Endothelial cell of umbilical vein (primary cell): ENCODE results near the gene ADAM10. TPM values are rescaled to one million over a fixed set of nuclear protein-coding genes. Genes with fewer than 3 reads are reported as not detected.

Experiments
- BruUV-seq: library from RNA; stranded (reverse); fragments of 400-500 nt; replicated peaks from 2 replicates; lab custom pipeline; 2021; lab: Mats Ljungman, UMichigan
- CTCF ChIA-PET: fragments of 300-600, 350-600 bp; sonication (Branson Sonifier 250); formaldehyde crosslinking; loops from one replicate; lab custom pipeline; 2021; ENCODE audit warnings: antibody characterized with exemption, inconsistent platforms; lab: Charles Lee
- POLR2A ChIA-PET: fragments of 300-600, 350-600 bp; sonication (Branson Sonifier 250); formaldehyde crosslinking; loops from one replicate; lab custom pipeline; 2021; ENCODE audit warnings: antibody characterized with exemption, inconsistent platforms; lab: Charles Lee
- DNase-seq: peaks from one replicate; pipeline ENCODE4 v3.0.0-alpha.2; 2011; ENCODE audit warnings: low read depth, low spot score
- FAIRE-seq: peaks from 2 replicates; lab custom pipeline; 2011; peaks lifted over from hg19 to GRCh38; lab: Jason Lieb, UNC
- H2AFZ ChIP-seq: 2 replicates; pipeline ENCODE4 v1.6.0; 2012; ENCODE audit warnings: low read depth, low read length, control low read depth, inconsistent platforms
- H3K27ac ChIP-seq: 2 replicates; pipeline ENCODE4 v1.5.1; 2011; ENCODE audit warnings: low read depth, mild to moderate bottlenecking, control low read depth, low read length, moderate library complexity; ENCODE audit not compliant: insufficient read depth
- H3K27me3 ChIP-seq, 2 experiments: 2 replicates each; pipeline versions ENCODE4 v1.6.0 to v1.6.1; 2011; ENCODE audit warnings: low read length in 2 of 2, mixed read lengths in 1 of 2; ENCODE audit not compliant: control insufficient read depth in 2 of 2, insufficient read depth in 2 of 2
- H3K36me3 ChIP-seq, 2 experiments: 2 replicates in 1 of 2; 3 replicates in 1 of 2; pipeline ENCODE4 v1.5.1; 2011; ENCODE audit warnings: low read length in 2 of 2, mild to moderate bottlenecking in 1 of 2, moderate library complexity in 1 of 2; ENCODE audit not compliant: control insufficient read depth in 2 of 2, insufficient read depth in 2 of 2; ENCODE audit errors: extremely low read depth in 1 of 2
- H3K4me1 ChIP-seq: 3 replicates; pipeline ENCODE4 v1.5.1; 2011; ENCODE audit warnings: mild to moderate bottlenecking, low read length; ENCODE audit not compliant: control insufficient read depth, insufficient read depth; ENCODE audit errors: extremely low read depth
- H3K4me2 ChIP-seq: 2 replicates; pipeline ENCODE4 v1.6.1; 2011; ENCODE audit warnings: low read length, control low read depth, mixed read lengths; ENCODE audit not compliant: insufficient read depth
- H3K4me3 ChIP-seq, 3 experiments: fragments of 200-600 bp in 1 of 3; sonication (generic), shearing (Covaris generic) in 1 of 3; replicated peaks in 1 of 3; 2 replicates each; pipeline ENCODE4 v1.5.1; 2011 to 2016; ENCODE audit warnings: control low read depth in 3 of 3, low read length in 3 of 3, mild to moderate bottlenecking in 2 of 3, inconsistent platforms in 1 of 3, low read depth in 1 of 3, moderate library complexity in 1 of 3; ENCODE audit not compliant: insufficient read depth in 1 of 3
- H3K79me2 ChIP-seq: 2 replicates; pipeline ENCODE4 v1.6.0; 2012; ENCODE audit warnings: low read length, inconsistent platforms; ENCODE audit not compliant: control insufficient read depth, insufficient read depth
- H3K9ac ChIP-seq: replicated peaks from 2 replicates; pipeline ENCODE3; 2011; ENCODE audit warnings: low read length, control low read depth; ENCODE audit not compliant: insufficient read depth; ENCODE audit errors: extremely low read depth
- H3K9me1 ChIP-seq: replicated peaks from 3 replicates; pipeline ENCODE4 v1.6.0; 2011; ENCODE audit warnings: mild to moderate bottlenecking, low read length; ENCODE audit not compliant: control insufficient read depth, insufficient read depth; ENCODE audit errors: extremely low read depth
- H3K9me3 ChIP-seq: replicated peaks from 2 replicates; pipeline ENCODE4 v1.5.1; 2012; ENCODE audit warnings: low read length, inconsistent platforms; ENCODE audit not compliant: control insufficient read depth, insufficient read depth
- H4K20me1 ChIP-seq: replicated peaks from 2 replicates; pipeline ENCODE3; 2011; ENCODE audit warnings: mild to moderate bottlenecking, low read length; ENCODE audit not compliant: control insufficient read depth, insufficient read depth; ENCODE audit errors: extremely low read depth
- CTCF ChIP-seq, 2 donors: IDR thresholded peaks; 1 replicate in 1 of 2; 2 replicates in 1 of 2; pipeline ENCODE4 v1.5.1; 2011; ENCODE audit warnings: low read length in 2 of 2, mild to moderate bottlenecking in 2 of 2, moderate library complexity in 2 of 2, control low read depth in 1 of 2, inconsistent platforms in 1 of 2, low read depth in 1 of 2; ENCODE audit not compliant: insufficient read depth in 1 of 2; ENCODE audit errors: extremely low read depth in 1 of 2
- EZH2 ChIP-seq: IDR thresholded peaks from 2 replicates; pipeline ENCODE4 v1.6.1; 2012; ENCODE audit warnings: borderline replicate concordance, low read depth, mild to moderate bottlenecking, moderate library complexity, low read length, inconsistent platforms; ENCODE audit not compliant: severe bottlenecking
- FOS ChIP-seq: IDR thresholded peaks from 2 replicates; pipeline ENCODE4 v1.6.1; 2011; ENCODE audit warnings: mild to moderate bottlenecking, low read length, moderate library complexity, borderline replicate concordance; ENCODE audit not compliant: insufficient read depth
- GATA2 ChIP-seq: IDR thresholded peaks from 2 replicates; pipeline ENCODE4 v1.7.0; 2011; ENCODE audit warnings: low read depth, mild to moderate bottlenecking, moderate library complexity, mixed read lengths, low read length; ENCODE audit not compliant: insufficient read length, insufficient read depth
- JUN ChIP-seq: IDR thresholded peaks from 2 replicates; pipeline ENCODE4 v1.6.1; 2011; ENCODE audit warnings: borderline replicate concordance, low read depth; ENCODE audit not compliant: insufficient read length, insufficient read depth
- MAX ChIP-seq: IDR thresholded peaks from 2 replicates; pipeline ENCODE4 v1.6.1; 2011; ENCODE audit not compliant: insufficient read depth, insufficient read length
- MYC ChIP-seq: IDR thresholded peaks from one replicate; pipeline ENCODE4 v1.6.1; 2011; ENCODE audit warnings: mild to moderate bottlenecking, low read depth, low read length
- POLR2A ChIP-seq: IDR thresholded peaks from 2 replicates; pipeline ENCODE4 v1.6.1; 2012; ENCODE audit warnings: low read depth, mild to moderate bottlenecking, control low read depth, low read length
- POLR2AphosphoS5 ChIP-seq: IDR thresholded peaks from 2 replicates; pipeline ENCODE4 v1.6.1; 2012; ENCODE audit warnings: low read depth, mild to moderate bottlenecking, control low read depth, low read length, moderate library complexity; ENCODE audit not compliant: insufficient read depth
- dilution Hi-C: fragments of 300-500 bp; cut with MboI; formaldehyde crosslinking; loops from one replicate; pipeline ENCODE4 v1.15.0; 2019; ENCODE audit warnings: low sequenced_read_pairs; ENCODE audit not compliant: extremely low pct_ligation_motif_present
- intact Hi-C: fragments of 100-400 bp; cut with micrococcal nuclease; formaldehyde crosslinking; loops from one replicate; pipeline ENCODE4 v1.10.0; 2022
- polyA plus RNA-seq, 4 experiments: library from polyadenylated mRNA; depleted of rRNA in 3 of 4; stranded (reverse) in 3 of 4; unstranded in 1 of 4; fragments of >200 nt; gene quantifications; 2 replicates each; pipeline versions ENCODE4 v1.2.1 to v1.2.3, GENCODE V29; 2011 to 2012; ENCODE audit warnings: missing spikeins in 1 of 4
- total RNA-seq: library from RNA; stranded (reverse); gene quantifications from 2 replicates; pipeline ENCODE4 v1.2.3, GENCODE V29; 2021

Gene ADAM10
- total and polyA plus RNA-seq, 2 donors (not counting 3 experiments of a cell fraction or from before 2014, with no cell fraction given), result 91.3 to 203 TPM

DNA sequence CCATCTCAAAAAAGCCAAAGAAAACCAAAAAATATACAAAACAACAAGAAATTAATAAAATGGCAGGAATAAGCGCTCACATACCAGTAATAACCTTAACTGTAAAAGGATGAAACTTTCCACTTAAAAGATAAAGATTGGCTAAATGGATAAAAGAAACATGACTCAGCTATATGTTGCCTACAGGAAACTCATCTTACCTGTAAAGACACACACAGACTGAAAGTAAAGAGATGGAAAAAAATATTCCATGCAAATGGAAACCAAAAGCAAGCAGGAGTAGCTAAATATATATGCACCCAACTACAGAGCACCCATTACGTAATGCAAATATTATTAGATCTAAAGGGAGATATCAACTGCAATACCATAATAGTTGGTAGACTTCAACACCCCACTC is 49.7 kb downstream of the ADAM10 start:
- Histone ChIP-seq H3K4me3 (no peak overlapping the region), H3K27me3 (no peaks in the 10 kb centered on the region), H3K4me2 (no peak overlapping the region), H4K20me1 (no peaks in the 10 kb centered on the region), H3K36me3 (no peaks in the 10 kb centered on the region), H3K4me1 (no peaks in the 10 kb centered on the region), H3K79me2 (peaks cover 79% of the 10 kb centered on the region), H3K27ac (no peak overlapping the region), H3K9me3 (no peaks in the 10 kb centered on the region), H3K9me1 (no peaks in the 10 kb centered on the region), H2AFZ (no peak overlapping the region), H3K9ac (no peak overlapping the region)
- ChIA-PET CTCF (no interaction called here), POLR2A (no interaction called here)
- dilution Hi-C loops, result no loop called here
- no peak for TF ChIP-seq CTCF (IDR thresholded peaks at IDR 0.05; ENCODE audit: extremely low read depth in 1 of 2, insufficient read depth in 1 of 2, low read depth in 1 of 2, low read length in 2 of 2)
- FAIRE-seq (no peak), DNase-seq (no peak)
- BruUV-seq, result no TSS peak
- intact Hi-C loops, result no loop called here

- Histone ChIP-seq H3K36me3 (no peaks in the 10 kb centered on the region), H3K9me3 (no peaks in the 10 kb centered on the region), H3K9ac (no peak overlapping the region), H3K79me2 (peaks cover 78% of the 10 kb centered on the region), H3K27me3 (no peaks in the 10 kb centered on the region), H3K4me3 (no peak overlapping the region), H3K4me1 (no peaks in the 10 kb centered on the region), H3K27ac (no peak overlapping the region), H4K20me1 (no peaks in the 10 kb centered on the region), H3K4me2 (no peak overlapping the region), H3K9me1 (no peaks in the 10 kb centered on the region), H2AFZ (no peak overlapping the region)
- dilution Hi-C loops, result no loop called here
- intact Hi-C loops, result no loop called here
- POLR2A ChIA-PET, result no interaction called here
- CTCF ChIA-PET, result no interaction called here
- FAIRE-seq (no peak), DNase-seq (no peak)
- BruUV-seq, result no TSS peak
- no peak for TF ChIP-seq GATA2
- TF ChIP-seq FOS, result no peak
- TF ChIP-seq MYC, result no peak
- no peak for TF ChIP-seq EZH2
- TF ChIP-seq POLR2A, result no peak
- no peak for TF ChIP-seq POLR2AphosphoS5
- TF ChIP-seq JUN, result no peak
- TF ChIP-seq MAX, result no peak
- no peak for TF ChIP-seq CTCF (IDR thresholded peaks at IDR 0.05; ENCODE audit: extremely low read depth in 1 of 2, insufficient read depth in 1 of 2, low read depth in 1 of 2, low read length in 2 of 2)
Observed at GRCh38 chr15:58698887-58699641, 50.4 kb downstream of the ADAM10 start.
